Stimulated activated CD8-positive, alpha-beta memory T cell treated with anti-CD3 and anti-CD28 coated beads, Interleukin-2, amount 100 ng/mL, for 48 hours (primary cell): ENCODE data around the gene PLXDC1.
"Not testable (repeated sequence)": the region's sequence is repeated elsewhere in the genome, so short reads cannot be mapped to it uniquely, and the experiment has no call there.

Experiments used
- DNase-seq, 2 donors: peaks; one replicate each; pipeline ENCODE4 v3.0.0-alpha.2; 2020; ENCODE audit warnings: low read depth in 2 of 2

The PLXDC1 gene

GRCh38 chr17:39181303-39181702 lies 29.9 kb upstream of the PLXDC1 start:
- DNase-seq: no peak

GRCh38 chr17:39178536-39178935 lies 27.1 kb upstream of the PLXDC1 start:
- DNase-seq: no peak

GRCh38 chr17:39177256-39177655 lies 25.8 kb upstream of the PLXDC1 start:
- no peak for DNase-seq

DNA sequence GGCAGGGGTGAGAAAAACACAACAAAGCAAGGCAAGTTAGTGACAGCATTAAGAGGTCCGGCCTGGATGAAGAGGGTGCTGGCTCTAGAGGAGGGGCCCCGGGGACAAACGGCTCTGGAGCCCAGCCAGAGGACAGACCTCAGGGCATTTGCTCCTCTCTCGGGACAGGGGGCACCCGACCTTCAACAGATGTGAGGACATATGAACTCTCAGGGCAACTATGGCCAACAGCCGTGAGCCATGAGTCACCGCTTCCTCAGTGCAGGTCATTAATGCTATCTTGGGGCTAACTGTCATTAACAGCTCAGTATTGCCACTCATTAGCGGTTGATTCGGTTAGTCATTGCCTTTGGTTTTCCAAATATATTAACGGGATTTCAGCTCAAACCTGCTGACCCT lies 24.3 kb upstream of the PLXDC1 start:
- DNase-seq: no peak

DNA sequence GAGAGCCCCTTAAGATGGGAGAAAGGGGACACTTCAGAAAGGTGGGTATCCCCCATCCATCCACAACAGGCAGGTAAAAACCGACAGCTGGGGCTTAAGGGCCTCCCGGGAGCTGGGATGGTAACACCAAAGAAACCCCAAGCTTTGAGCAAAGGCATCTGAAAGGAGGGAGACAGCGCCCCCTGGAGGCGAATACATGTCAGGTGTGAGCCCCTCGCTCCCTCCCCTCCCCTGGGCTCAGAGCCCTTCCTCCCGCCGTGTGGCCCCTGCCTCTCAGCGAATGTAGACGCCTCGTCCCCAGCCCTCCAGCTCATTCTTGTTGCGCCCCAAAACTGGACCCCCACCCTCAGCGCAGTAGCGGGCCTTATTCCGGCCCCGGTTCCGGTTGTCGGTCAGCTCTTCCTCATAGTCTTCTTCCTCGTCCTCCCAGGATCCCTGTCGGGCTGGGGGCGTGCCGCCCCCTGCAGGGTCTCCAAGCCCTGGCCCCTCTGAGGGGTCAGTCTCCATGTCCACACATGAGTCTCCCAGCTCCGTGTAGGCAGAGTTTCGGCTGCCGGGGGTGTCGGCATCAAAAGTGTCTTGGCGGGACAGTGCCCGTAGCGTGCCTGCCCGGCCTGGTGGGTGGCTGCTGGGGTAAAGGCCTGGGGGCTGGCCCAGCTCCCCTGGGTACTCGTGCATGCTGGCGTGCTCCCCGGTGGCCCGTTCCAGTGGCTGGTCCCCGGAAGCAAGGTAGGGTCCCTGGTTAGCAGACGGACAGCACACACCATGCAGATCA lies 23.7 kb upstream of the PLXDC1 start:
- peak; percentile 60 to 73 for DNase-seq

DNA sequence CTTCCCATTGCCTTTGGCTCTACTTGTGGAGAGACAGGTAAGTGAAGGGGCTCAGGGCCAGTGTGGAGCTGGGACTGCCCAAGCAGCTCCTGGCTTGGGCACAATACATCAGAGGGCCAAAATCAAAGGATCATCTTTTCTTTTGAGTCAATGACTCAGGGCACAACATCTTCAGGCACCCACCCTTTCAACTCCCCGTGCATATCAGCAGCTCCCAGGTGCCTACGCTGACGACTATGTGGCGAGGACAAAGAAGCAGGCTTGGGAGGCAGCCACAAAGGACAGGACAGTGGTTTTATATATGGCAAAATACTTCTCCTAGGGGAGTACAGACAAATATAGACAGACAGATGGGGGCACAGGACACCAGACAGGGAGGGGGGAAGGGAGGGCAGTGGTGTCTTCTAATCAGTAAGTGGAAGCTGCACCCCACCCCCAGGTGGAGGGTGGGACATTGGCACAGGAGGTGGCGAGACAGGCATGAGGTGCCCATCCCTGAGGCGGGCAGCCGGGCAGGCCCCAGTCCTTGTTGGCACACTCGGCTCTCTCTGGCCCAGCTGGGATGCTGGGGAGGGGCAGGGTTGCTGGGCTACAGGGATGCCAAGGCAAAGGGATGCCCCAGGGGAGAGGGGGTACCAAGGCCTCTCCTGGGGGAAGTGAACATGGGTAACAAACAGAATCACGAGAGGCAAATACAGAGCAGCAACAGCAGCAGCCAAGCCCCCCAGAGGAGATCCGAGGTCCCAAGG lies 22.3 kb upstream of the PLXDC1 start:
- no peak for DNase-seq

GRCh38 chr17:39173080-39173479 lies 21.6 kb upstream of the PLXDC1 start:
- no peak for DNase-seq

DNA sequence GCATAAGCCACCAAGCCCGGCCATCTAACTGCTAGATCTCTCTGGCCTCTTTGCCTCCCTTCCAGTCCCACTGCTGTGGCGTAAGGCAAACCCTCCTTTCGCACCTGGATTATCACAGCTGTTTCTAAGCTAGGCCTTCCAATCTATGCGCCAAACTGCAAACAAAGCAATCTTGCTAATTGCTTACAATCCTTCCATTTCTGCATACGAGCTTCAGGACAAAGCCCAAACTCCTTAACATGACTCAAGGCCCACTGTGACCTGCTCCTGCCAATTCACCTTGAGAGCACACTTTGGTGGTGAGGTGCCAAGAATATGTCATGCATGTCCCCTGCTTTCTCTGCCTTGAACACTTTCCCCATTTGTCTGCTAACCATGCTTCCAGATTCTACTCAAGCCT lies 20.5 kb upstream of the PLXDC1 start:
- DNase-seq: no peak

DNA sequence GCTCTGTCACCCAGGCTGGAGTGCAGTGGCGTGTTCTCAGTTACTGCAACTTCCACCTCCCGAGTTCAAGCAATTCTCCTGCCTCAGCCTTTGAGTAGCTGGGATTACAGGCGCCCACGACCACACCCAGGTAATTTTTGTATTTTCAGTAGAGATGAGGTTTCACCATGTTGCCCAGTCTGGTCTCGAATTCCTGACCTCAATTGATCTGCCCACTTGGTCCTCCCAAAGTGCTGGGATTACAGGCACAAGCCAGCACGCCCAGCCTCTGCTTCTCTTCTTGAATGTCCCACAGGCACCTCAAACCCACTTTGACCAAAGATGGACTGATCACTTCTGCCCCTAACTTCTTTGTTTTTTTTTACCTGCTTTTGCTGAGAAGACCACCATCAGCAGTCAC lies 19.1 kb upstream of the PLXDC1 start:
- DNase-seq: no peak

GRCh38 chr17:39170109-39170508 lies 18.7 kb upstream of the PLXDC1 start:
- no peak for DNase-seq

- no peak for DNase-seq
These were observed 18.1 kb upstream of the PLXDC1 start for GRCh38 chr17:39169518-39169917.

- no peak for DNase-seq
These were observed 17.7 kb upstream of the PLXDC1 start for GRCh38 chr17:39169101-39169500.

- DNase-seq: not testable (repeated sequence)
These were observed 17.1 kb upstream of the PLXDC1 start for GRCh38 chr17:39168503-39168902.

DNA sequence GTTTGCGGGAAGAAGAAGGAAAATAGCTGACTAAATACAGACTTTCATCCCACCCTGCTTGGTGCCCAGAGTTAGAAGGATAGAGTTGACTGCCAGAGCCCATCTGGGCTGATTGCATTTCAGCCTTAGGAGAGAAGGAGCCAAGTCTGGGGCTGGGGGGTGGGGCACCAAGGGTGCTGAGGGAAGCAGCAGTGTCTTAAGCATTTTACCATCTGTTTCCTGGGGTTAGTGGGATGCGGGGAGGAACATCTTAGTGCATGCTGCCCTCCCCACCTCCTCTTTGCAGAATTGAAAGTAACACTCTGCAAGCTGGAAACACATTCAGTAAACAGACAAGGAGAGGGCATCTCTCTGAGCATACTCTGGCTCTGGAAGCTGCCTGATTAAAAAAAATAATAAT lies 16.0 kb upstream of the PLXDC1 start:
- DNase-seq: no peak

GRCh38 chr17:39166437-39167335 lies 15.2 kb upstream of the PLXDC1 start:
- no peak for DNase-seq

GRCh38 chr17:39165841-39166349 lies 14.5 kb upstream of the PLXDC1 start, which contains the start of gene ARL5C:
TSS of gene ARL5C (minus strand) at chr17:39166161. CDS start at chr17:39165760, 401 bp downstream.
- no peak for DNase-seq

GRCh38 chr17:39165178-39165840 lies 13.9 kb upstream of the PLXDC1 start:
- no peak for DNase-seq

DNA sequence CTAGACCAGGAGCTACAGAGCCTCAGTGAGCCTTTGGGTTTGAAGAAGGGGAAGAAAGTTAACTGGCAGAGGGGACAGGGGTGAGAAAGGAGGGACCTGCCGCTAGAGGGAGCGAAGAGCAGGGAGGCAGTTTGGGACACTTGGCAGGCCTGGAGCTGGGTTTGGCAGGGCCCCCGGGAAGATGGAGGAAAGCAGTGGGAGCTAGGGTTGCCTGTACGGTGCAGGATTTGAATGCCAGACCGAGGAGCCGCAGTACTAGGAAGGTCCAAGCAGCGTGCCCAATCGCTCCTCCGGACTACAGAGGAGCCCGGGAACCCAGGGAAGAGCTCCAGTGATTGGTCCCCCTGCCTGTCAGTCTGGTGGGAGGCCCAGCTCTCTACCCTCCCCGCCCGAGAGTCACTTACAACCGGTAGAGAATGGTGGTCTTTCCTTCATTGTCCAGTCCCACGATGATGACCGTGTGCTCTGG lies 13.3 kb upstream of the PLXDC1 start:
- DNase-seq: peak; percentile 63 to 70

DNA sequence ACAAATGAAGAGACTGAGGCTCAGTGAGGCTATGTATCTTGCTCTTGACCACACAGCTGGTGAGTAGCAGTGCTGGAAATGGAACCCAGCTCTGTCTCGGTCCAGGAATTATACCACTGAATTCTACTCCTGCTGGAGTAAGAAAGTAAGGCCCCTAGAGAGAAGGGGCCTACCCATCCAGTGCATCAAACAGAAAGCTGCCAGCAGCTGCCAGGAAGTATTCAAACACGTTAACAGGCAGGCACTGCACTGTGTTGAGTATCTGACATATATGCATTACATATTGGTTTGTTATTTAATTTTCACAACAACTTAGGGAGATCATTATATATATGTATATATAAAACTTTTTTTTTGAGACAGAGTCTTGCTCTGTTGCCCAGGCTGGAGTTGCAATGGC lies 10.5 kb upstream of the PLXDC1 start:
- DNase-seq: no peak

GRCh38 chr17:39158623-39159022 lies 7.2 kb upstream of the PLXDC1 start:
- DNase-seq: no peak

DNA sequence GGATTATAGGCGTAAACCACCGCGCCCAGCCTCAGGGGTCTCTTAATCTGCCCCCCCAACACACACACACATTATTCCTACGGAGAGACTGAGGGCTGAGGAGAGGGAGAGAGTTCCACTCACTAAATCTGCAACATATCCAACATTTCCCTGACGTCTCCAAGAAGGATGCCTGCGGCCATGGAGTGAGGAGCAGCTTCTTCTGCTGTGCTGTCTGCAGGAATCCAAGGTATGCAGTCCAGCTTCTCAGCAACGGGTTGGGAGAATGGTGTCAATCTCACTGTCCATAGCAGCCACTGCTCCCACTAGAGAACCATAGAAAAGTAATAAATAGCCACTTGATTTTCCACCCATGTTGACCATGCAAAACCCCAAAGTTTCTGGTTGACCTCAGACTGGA lies 5.1 kb upstream of the PLXDC1 start:
- no peak for DNase-seq
